ENCODE results near the gene FXN. TPM values are rescaled to one million over a fixed set of nuclear protein-coding genes. Genes with fewer than 3 reads are reported as not detected.

Gene FXN
- total RNA-seq, 5 donors from 2014 or later (not counting 1 experiment from before 2014, with no cell fraction given) = 13.1 to 20.3 (median 15.9) TPM

DNA sequence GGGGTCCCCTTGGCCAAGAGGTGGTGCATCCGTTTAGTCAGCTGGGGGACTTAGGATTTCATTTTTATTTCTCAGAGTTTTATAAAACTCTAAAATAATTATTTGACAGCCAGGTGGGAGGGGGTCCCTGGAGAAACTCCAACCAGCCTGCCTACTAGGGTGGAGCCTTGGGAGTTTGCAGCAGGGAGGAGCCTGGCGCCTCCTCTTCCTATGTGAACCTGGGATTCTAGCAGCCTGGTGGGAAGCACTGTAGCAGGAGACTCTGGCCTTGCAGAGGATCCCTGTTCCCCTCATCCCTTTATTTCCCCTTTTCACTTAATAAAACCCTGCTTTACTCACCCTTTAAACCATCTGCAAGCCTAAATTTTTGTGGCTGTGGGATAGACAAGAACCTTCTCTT lies 50.8 kb downstream of the FXN start:
- Histone ChIP-seq H3K4me1 (ENCODE audit: control insufficient read depth in 1 of 2, extremely low read depth in 1 of 2, insufficient read depth in 2 of 2, low read length in 2 of 2) (no peaks in the 10 kb centered on the region), H3K36me3 (ENCODE audit: control insufficient read depth in 2 of 2, extremely low read depth in 1 of 2, insufficient read depth in 1 of 2, low read length in 1 of 2) (no peaks in the 10 kb centered on the region), H3K27ac (ENCODE audit: low read length) (no peak overlapping the region), H3K4me3 (ENCODE audit: control insufficient read depth in 1 of 2, extremely low read depth in 1 of 2, low read length in 1 of 2) (no peak overlapping the region), H3K9me3 (no peaks in the 10 kb centered on the region), H3K27me3 (replicated peaks in 1 of 2; ENCODE audit: control insufficient read depth in 2 of 2, extremely low read depth in 1 of 2, insufficient read depth in 2 of 2, low read length in 1 of 2) (no peaks in the 10 kb centered on the region)
- Mint-ChIP-seq H3K27me3 (no peaks in the 10 kb centered on the region), H3K27ac (no peak overlapping the region), H3K9me3 (peaks cover 0 to 3% (median 0%) of the 10 kb centered on the region in 3 donors), H3K36me3 (peaks cover 3% of the 10 kb centered on the region), H3K4me3 (no peak overlapping the region), H3K4me1 (no peaks in the 10 kb centered on the region)
- ChIA-PET CTCF (no interaction called here), POLR2A (no interaction called here)
- no peak for DNase-seq
- no CpG with 5 or more reads among the region's 2 CpGs for WGBS (ENCODE audit: insufficient coverage)
- ATAC-seq (replicated peaks in 1 of 4) = no peak

DNA sequence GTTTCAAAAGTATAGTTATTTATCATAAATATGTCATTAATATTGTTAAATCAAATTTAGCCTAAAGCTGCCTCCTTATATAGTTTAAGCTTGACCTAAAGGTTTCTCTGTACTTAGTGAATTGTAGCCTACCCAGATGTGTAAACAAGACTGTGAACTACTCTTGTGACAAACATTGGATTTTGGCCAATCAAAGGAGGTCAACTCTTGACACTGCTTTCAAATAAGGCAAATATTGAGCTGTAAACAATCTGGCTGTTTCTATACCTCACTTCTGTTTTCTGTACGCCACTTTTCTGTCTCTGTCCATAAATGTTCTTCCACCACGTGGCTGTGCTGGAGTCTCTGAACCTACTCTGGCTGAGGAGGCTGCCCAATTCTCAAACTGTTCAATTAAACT lies 51.2 kb downstream of the FXN start:
- Histone ChIP-seq H3K4me3 (ENCODE audit: control insufficient read depth in 1 of 2, extremely low read depth in 1 of 2, low read length in 1 of 2) (no peak overlapping the region), H3K36me3 (ENCODE audit: control insufficient read depth in 2 of 2, extremely low read depth in 1 of 2, insufficient read depth in 1 of 2, low read length in 1 of 2) (no peaks in the 10 kb centered on the region), H3K9me3 (no peaks in the 10 kb centered on the region), H3K4me1 (ENCODE audit: control insufficient read depth in 1 of 2, extremely low read depth in 1 of 2, insufficient read depth in 2 of 2, low read length in 2 of 2) (no peaks in the 10 kb centered on the region), H3K27ac (ENCODE audit: low read length) (no peak overlapping the region), H3K27me3 (replicated peaks in 1 of 2; ENCODE audit: control insufficient read depth in 2 of 2, extremely low read depth in 1 of 2, insufficient read depth in 2 of 2, low read length in 1 of 2) (no peaks in the 10 kb centered on the region)
- peaks cover 3% of the 10 kb centered on the region for H3K36me3 Mint-ChIP-seq
- CTCF ChIA-PET = no interaction called here
- no peaks in the 10 kb centered on the region for H3K4me1 Mint-ChIP-seq
- no peak overlapping the region for H3K4me3 Mint-ChIP-seq
- no peak overlapping the region for H3K27ac Mint-ChIP-seq
- H3K9me3 Mint-ChIP-seq = no peaks in the 10 kb centered on the region
- no CpG with 5 or more reads among the region's 2 CpGs for WGBS (ENCODE audit: insufficient coverage)
- DNase-seq (no peak), ATAC-seq (replicated peaks in 1 of 4) (no peak)
- H3K27me3 Mint-ChIP-seq = no peaks in the 10 kb centered on the region
- POLR2A ChIA-PET = no interaction called here

DNA sequence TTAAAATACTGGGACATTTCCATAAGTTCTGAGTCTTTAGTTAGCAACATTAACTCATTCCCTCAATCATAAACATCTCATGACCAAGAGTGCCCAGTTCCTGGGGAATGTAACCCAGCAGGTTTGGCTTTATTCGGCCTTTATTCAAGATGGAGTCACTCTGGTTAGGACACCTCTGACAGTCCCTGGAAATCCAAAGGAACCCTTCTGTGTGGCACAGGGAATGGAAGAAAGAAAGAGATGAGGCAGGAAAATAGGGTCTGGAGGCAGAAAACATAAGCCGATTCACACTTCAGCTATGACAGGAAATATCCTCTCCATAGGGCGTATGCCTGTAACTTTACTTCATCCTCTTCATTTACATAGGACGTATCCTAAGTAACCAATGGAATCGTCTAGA lies 53.5 kb downstream of the FXN start:
- no peaks in the 10 kb centered on the region for H3K36me3 ChIP-seq (ENCODE audit: control insufficient read depth in 2 of 2, extremely low read depth in 1 of 2, insufficient read depth in 1 of 2, low read length in 1 of 2)
- no peak for DNase-seq
- ChIA-PET CTCF (no interaction called here), POLR2A (no interaction called here)
- H3K27ac ChIP-seq (ENCODE audit: low read length) = no peak overlapping the region
- WGBS (ENCODE audit: insufficient coverage) = 100% methylated on average over 2 of the region's 5 CpGs
- Mint-ChIP-seq H3K27me3 (no peaks in the 10 kb centered on the region), H3K4me3 (no peak overlapping the region), H3K36me3 (peaks cover 3% of the 10 kb centered on the region), H3K27ac (no peak overlapping the region), H3K4me1 (no peaks in the 10 kb centered on the region), H3K9me3 (no peaks in the 10 kb centered on the region)
- no peaks in the 10 kb centered on the region for H3K27me3 ChIP-seq (replicated peaks in 1 of 2; ENCODE audit: control insufficient read depth in 2 of 2, extremely low read depth in 1 of 2, insufficient read depth in 2 of 2, low read length in 1 of 2)
- no peak for ATAC-seq (replicated peaks in 1 of 4)
- H3K4me3 ChIP-seq (ENCODE audit: control insufficient read depth in 1 of 2, extremely low read depth in 1 of 2, low read length in 1 of 2) = no peak overlapping the region
- H3K4me1 ChIP-seq (ENCODE audit: control insufficient read depth in 1 of 2, extremely low read depth in 1 of 2, insufficient read depth in 2 of 2, low read length in 2 of 2) = no peaks in the 10 kb centered on the region
- no peaks in the 10 kb centered on the region for H3K9me3 ChIP-seq

DNA sequence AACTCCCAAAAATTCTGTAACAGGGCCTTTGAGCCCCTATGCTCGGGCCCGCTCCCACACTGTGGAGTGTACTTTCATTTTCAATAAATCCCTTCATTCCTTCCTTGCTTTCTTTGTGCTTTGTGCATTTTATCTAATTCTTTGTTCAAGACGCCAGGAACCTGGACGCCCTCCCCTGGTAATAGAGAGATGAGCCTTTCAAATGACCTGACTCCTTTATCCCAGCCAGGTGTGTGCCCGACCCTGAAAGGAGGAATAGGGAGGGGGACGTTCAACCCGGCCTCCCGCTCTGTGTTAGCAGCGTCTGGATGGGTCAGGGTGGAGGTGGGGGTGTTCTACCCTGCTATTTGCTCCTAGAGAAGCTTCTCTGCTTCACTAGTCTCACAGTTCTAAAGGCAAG lies 53.9 kb downstream of the FXN start:
- no peaks in the 10 kb centered on the region for H3K9me3 Mint-ChIP-seq
- POLR2A ChIA-PET = no interaction called here
- ATAC-seq (replicated peaks in 1 of 4) = no peak
- no peak overlapping the region for H3K4me3 Mint-ChIP-seq
- Histone ChIP-seq H3K27me3 (replicated peaks in 1 of 2; ENCODE audit: control insufficient read depth in 2 of 2, extremely low read depth in 1 of 2, insufficient read depth in 2 of 2, low read length in 1 of 2) (no peaks in the 10 kb centered on the region), H3K27ac (ENCODE audit: low read length) (no peak overlapping the region), H3K36me3 (ENCODE audit: control insufficient read depth in 2 of 2, extremely low read depth in 1 of 2, insufficient read depth in 1 of 2, low read length in 1 of 2) (no peaks in the 10 kb centered on the region), H3K9me3 (no peaks in the 10 kb centered on the region), H3K4me1 (ENCODE audit: control insufficient read depth in 1 of 2, extremely low read depth in 1 of 2, insufficient read depth in 2 of 2, low read length in 2 of 2) (no peaks in the 10 kb centered on the region), H3K4me3 (ENCODE audit: control insufficient read depth in 1 of 2, extremely low read depth in 1 of 2, low read length in 1 of 2) (no peak overlapping the region)
- CTCF ChIA-PET = no interaction called here
- H3K36me3 Mint-ChIP-seq = peaks cover 3% of the 10 kb centered on the region
- no peaks in the 10 kb centered on the region for H3K27me3 Mint-ChIP-seq
- DNase-seq = no peak
- H3K4me1 Mint-ChIP-seq = no peaks in the 10 kb centered on the region
- H3K27ac Mint-ChIP-seq = no peak overlapping the region
- no CpG with 5 or more reads among the region's 9 CpGs for WGBS (ENCODE audit: insufficient coverage)

DNA sequence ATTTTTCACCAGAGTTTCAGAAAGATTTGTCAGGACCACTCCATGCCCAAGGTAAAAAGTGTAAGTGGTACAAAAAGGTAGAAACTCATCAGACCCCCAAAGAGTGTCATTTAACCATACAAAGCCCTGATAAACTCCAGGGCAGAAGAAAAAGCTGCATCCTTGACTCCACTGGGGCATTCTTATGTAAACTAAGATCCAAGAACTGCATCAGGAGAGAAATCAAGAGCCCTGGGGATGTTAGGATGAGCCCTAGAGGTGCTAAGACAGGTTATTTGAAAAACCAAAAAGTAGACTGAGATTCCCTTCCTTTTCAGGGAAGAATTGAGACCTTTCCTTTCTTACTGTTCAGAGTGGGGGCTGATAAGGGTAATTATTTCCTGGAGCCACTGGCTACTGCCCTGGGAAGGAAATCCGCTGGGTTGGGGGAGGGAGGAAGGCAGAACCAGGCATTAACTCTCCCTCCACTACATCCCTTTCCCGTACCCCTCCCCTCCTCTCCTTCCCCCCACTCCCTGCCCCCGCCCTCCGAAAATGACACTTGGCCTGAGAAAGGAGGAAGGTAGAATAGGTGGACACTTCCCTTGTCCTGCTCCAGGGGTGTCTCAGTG lies 54.7 kb downstream of the FXN start:
- ATAC-seq (replicated peaks in 1 of 4) (no peak), DNase-seq (no peak)
- no peaks in the 10 kb centered on the region for H3K36me3 ChIP-seq (ENCODE audit: control insufficient read depth in 2 of 2, extremely low read depth in 1 of 2, insufficient read depth in 1 of 2, low read length in 1 of 2)
- Mint-ChIP-seq H3K36me3 (peaks cover 3% of the 10 kb centered on the region), H3K4me3 (no peak overlapping the region), H3K27ac (no peak overlapping the region), H3K9me3 (no peaks in the 10 kb centered on the region), H3K27me3 (no peaks in the 10 kb centered on the region), H3K4me1 (no peaks in the 10 kb centered on the region)
- no peaks in the 10 kb centered on the region for H3K27me3 ChIP-seq (replicated peaks in 1 of 2; ENCODE audit: control insufficient read depth in 2 of 2, extremely low read depth in 1 of 2, insufficient read depth in 2 of 2, low read length in 1 of 2)
- no peak overlapping the region for H3K4me3 ChIP-seq (ENCODE audit: control insufficient read depth in 1 of 2, extremely low read depth in 1 of 2, low read length in 1 of 2)
- ChIA-PET POLR2A (no interaction called here), CTCF (no interaction called here)
- no peaks in the 10 kb centered on the region for H3K4me1 ChIP-seq (ENCODE audit: control insufficient read depth in 1 of 2, extremely low read depth in 1 of 2, insufficient read depth in 2 of 2, low read length in 2 of 2)
- H3K9me3 ChIP-seq = no peaks in the 10 kb centered on the region
- WGBS (ENCODE audit: insufficient coverage) = no CpG with 5 or more reads among the region's 4 CpGs
- no peak overlapping the region for H3K27ac ChIP-seq (ENCODE audit: low read length)

DNA sequence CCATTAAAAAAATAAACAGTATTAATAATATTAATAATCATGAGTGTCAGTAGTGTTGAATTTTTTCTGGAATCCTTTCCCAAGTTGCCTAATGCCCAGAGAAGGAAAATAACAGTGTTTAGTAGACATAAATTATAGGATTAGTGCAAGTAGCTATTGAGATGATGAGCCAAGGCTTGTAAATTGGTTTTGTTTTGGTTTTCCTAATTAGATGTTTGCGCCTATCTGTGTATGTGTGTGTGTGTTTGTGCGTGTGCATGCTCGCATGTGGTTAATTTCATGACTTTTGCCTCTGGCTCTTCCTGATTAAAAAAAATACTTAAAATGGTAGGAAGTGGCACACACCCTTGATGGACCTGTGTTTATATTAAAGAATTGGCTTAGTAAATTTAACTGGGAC lies 55.4 kb downstream of the FXN start:
- H3K27ac ChIP-seq (ENCODE audit: low read length) = no peak overlapping the region
- H3K4me1 Mint-ChIP-seq = no peaks in the 10 kb centered on the region

More for the DNA sequence above, 55.4 kb downstream of the FXN start:
- no peak overlapping the region for H3K27ac Mint-ChIP-seq
- H3K4me3 ChIP-seq (ENCODE audit: control insufficient read depth in 1 of 2, extremely low read depth in 1 of 2, low read length in 1 of 2) = no peak overlapping the region
- H3K4me1 ChIP-seq (ENCODE audit: control insufficient read depth in 1 of 2, extremely low read depth in 1 of 2, insufficient read depth in 2 of 2, low read length in 2 of 2) = no peaks in the 10 kb centered on the region
- ATAC-seq (replicated peaks in 1 of 4) = no peak
- no peaks in the 10 kb centered on the region for H3K9me3 Mint-ChIP-seq
- ChIA-PET CTCF (no interaction called here), POLR2A (no interaction called here)
- no peaks in the 10 kb centered on the region for H3K27me3 ChIP-seq (replicated peaks in 1 of 2; ENCODE audit: control insufficient read depth in 2 of 2, extremely low read depth in 1 of 2, insufficient read depth in 2 of 2, low read length in 1 of 2)
- no peaks in the 10 kb centered on the region for H3K36me3 ChIP-seq (ENCODE audit: control insufficient read depth in 2 of 2, extremely low read depth in 1 of 2, insufficient read depth in 1 of 2, low read length in 1 of 2)
- DNase-seq = no peak
- no peak overlapping the region for H3K4me3 Mint-ChIP-seq
- H3K9me3 ChIP-seq = no peaks in the 10 kb centered on the region
- WGBS (ENCODE audit: insufficient coverage) = no CpG with 5 or more reads among the region's 3 CpGs
- peaks cover 3% of the 10 kb centered on the region for H3K36me3 Mint-ChIP-seq
- no peaks in the 10 kb centered on the region for H3K27me3 Mint-ChIP-seq
